HG02884 (cell line): ENCODE results near the gene OR10A3.
"Not testable (repeated sequence)": the region's sequence is repeated elsewhere in the genome, so short reads cannot be mapped to it uniquely, and the experiment has no call there.

Experiments
- ATAC-seq: cut with Tn5 transposase; IDR thresholded peaks from one replicate; pipeline ENCODE4 v1.9.1; 2021; ENCODE audit warnings: mild to moderate bottlenecking, moderate library complexity; ENCODE audit not compliant: unreplicated experiment

The OR10A3 gene

GRCh38 chr11:7941608-7942007 is at the start of gene OR10A3:
Gene OR10A3, minus strand, starts transcription at chr11:7941708. Its CDS starts 2,188 bp downstream, at chr11:7939520.
- ATAC-seq, result no peak

GRCh38 chr11:7987560-7987883 is 46.0 kb upstream of the OR10A3 start:
- ATAC-seq, result not testable (repeated sequence)

- ATAC-seq, result peak; percentile 95
Measured at GRCh38 chr11:7986768-7987559, 45.5 kb upstream of the OR10A3 start, which contains the start of gene EIF3F. Gene EIF3F, plus strand, starts transcription at chr11:7987337. Its CDS starts 16 bp downstream, at chr11:7987353.

DNA sequence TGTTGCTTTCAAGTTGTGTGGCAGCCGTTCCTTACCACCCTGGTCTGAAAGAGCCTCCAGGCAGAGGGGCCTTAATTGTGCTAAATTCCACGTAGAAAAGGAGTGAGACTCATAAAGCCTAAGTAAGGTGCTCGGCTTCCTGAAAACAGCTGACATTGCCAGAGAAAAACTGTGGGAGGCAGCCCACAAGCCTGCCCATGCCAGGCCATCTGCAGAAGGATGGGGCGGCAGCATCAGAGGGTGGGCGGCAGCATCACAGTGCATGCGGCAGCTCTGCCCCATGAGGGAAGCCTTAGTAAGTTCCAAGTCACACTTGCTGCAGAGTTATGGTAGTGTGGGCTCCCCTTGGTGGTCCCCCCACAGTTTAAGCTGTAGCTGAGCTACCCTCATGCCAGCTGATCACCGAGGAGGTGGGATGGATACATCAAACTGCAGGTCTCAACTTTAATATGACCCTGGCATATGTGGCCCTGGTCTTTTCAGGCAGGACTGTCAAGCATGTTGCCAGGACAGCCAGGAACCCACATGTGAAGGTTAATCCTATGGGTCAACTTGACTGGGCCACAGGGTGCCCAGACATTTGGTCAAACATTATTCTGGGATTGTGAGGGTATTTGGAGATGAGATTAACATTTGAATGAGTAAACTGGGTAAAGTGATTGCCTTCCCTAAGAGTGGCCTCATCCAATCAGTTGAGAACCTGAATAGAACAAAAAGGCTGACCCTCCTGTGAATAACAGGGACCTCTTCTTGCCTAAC is 42.5 kb upstream of the OR10A3 start:
- ATAC-seq, result no peak

GRCh38 chr11:7982582-7983119 is 41.1 kb upstream of the OR10A3 start:
- ATAC-seq, result no peak

- ATAC-seq, result no peak
Measured at GRCh38 chr11:7981619-7982157, 40.2 kb upstream of the OR10A3 start.

DNA sequence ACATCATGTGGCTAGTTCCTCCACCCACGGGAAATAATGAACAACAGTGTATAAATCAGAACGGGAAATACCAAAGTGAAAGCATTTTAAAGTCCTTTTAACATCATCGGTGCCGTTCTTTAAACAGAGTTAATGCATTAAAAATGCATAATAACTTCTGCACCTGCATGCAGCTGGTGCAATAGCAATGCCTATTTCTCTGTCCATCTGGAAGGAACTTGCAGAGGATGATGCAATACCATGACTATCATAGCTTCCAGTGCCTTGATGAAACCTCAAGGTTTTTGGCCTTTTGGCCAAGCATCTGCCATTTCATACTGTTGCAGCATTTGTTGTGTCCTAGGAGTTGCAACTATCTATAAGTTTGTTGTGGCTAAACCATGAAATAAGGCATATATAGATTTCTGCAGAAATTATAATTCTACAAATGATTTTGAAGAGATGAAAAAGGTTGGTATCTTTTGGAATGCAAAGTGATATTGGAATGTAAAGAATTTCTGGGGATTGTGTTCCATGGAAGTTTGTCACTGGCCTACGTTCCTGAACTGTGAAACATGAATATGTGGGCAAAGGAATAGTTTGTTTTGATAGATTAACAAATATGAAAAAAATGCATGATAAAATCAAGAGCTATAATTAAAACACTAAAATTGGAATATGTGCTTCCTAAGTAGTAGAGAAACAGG is 35.9 kb upstream of the OR10A3 start:
- no peak for ATAC-seq

- no peak for ATAC-seq
Measured at GRCh38 chr11:7974668-7975067, 33.2 kb upstream of the OR10A3 start.

DNA sequence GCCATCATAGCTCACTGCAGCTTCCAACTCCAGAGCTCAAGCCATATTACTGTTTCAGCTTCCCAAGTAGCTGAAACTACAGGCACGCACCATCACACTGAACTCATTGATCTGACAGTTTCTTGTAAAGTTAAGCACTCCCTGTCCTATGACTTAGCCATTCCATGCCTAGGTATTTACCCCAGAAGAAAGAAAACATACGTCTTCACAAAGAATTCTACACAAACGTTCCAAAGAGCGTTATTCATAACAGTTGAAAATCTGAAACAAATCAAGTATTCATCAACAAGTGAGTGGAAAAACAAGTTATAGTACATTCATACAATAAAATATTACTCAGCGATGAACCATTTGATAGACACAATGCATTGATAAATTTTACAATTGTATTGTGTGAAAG is 31.5 kb upstream of the OR10A3 start:
- no peak for ATAC-seq

DNA sequence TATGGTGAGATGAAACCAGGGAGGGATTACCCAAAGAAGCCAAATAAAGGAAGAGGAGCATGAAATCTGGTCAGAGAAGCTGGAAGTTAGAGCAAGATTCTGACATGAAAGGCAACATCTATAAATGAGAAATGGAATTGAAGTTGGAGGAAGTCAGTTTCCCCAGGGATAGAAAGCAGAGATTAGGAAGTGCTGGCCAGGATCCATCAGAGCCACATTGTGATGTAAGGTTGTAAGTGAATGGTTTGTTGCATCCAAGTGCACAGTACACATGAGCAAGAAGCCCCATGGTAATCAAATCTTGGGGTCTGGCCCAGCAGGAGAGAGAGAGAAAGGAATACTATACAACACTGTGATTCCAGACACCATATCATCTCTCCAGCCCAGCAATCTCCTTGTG is 30.3 kb upstream of the OR10A3 start:
- no peak for ATAC-seq

GRCh38 chr11:7969756-7970646 is 28.5 kb upstream of the OR10A3 start:
- ATAC-seq, result no peak

DNA sequence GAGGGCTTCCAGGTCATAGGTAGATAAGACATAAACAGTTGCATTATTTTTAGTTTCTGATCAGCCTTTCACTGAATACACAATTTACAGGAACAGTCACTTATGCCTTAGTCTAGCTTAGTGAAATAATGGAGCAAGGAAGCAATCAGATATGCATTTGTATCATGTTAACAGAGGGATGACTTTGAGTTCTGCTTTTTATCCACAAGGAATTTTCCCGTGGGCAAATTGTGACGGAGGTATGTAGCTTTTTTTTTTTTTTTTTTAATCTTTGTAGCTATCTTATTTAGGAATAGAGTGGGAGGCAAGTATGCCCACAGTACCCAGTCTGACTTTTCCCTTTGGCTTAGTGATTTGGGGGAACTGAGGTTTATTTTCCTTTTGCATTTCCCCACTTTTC is 27.2 kb upstream of the OR10A3 start:
- ATAC-seq, result no peak

DNA sequence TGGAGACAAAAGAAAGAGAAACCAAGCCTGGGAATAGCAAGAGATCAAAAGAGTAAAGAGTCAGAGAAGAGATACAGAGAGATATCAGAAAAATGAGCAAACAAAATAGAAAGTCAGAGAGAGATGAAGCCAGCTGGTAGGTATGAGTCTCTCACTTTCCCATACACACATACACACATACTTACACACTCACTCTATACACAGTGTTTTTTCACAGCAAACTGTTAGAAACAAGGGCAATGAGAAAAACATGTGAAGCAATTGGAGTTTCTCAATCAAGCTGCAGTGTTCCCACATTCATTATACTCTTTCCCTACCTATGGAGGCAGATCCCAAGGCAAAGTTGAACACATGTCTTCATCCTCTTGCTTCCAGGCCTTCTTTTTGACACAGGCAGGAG is 26.3 kb upstream of the OR10A3 start:
- ATAC-seq, result no peak

- no peak for ATAC-seq
Measured at GRCh38 chr11:7967097-7967496, 25.6 kb upstream of the OR10A3 start.

- ATAC-seq, result no peak
Measured at GRCh38 chr11:7965386-7965785, 23.9 kb upstream of the OR10A3 start, which contains the start of gene NLRP10. Gene NLRP10, minus strand, starts transcription at chr11:7965447. Its CDS starts 1,952 bp downstream, at chr11:7963495.

DNA sequence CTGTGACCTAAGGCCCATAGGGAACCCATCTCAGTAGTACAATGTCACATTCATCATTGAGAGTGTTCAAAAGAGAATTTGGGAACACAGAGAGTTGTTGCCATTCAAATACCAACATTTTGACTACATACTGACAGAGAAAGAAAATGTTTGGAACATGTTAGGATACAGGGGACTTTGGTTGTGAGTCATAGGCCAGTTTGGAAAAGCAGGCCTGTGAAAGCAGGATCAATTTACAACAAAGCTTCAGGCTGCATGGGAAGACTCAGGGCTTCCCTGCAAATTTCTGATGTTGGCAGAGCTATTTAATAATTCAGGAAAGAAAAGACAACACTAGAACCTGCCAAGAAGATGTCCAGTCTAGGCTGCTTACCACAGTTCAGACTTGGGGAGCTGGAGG is 23.4 kb upstream of the OR10A3 start:
- ATAC-seq, result no peak

DNA sequence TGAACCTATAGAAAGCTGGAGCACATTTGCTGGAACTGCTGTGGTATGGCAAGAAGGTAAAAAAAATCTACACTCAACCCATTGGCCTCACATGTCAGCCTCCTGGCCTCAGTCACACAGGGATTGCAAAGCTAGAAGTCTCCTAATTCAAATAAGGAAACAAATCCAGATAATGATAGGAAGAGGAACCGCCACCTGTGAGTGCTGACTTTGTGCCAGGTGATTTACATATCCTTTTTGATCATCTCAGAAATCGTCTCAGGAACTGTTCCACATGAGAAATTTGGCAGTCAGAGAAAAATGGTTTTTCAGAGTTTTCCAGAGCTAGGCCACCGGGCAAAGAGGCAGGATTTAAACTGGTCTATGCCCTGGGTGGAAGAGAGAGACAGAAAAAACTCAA is 22.8 kb upstream of the OR10A3 start:
- no peak for ATAC-seq

DNA sequence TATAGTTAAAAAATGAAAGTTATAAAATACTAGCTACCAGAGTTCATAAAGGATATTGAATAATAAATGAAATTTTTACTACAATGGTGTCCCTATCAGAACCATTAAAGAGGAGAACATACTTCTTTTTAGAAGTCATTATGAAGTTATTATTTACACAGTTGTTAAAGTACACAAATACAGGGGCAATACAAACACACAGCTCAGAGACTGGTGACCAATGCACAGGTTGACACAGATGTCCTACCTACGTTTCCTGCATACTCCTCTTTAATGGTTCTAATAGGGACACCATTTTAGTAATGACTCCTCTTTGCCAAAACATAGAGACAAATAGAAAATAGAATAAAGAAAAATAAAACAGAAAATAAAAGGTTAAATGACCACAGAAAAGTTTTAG is 13.7 kb upstream of the OR10A3 start:
- ATAC-seq, result no peak

- ATAC-seq, result no peak
Measured at GRCh38 chr11:7949934-7950333, 8.4 kb upstream of the OR10A3 start.

DNA sequence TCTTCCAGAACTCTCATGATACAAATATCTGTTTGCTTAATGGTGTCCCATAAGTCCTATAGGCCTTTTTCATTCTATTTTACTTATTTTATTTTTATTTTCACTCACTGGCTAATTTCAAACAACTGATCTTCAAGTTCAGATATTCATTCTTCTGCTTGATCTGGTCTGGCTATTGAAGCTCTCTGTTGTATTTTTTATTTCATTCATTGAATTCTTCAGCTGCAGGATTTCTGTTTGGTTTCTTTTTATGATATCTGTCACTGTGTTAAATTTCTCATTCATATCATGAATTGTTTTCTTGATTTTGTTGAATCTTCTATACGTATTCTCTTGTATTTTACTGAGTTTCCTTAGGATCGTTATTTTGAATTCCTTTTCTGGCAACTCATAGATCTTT is 2.6 kb upstream of the OR10A3 start:
- no peak for ATAC-seq
